Stomach smooth muscle (tissue), 2 donors: Measurements from ENCODE around the gene QSOX2.

ENCODE experiments used
- H3K27ac ChIP-seq: one replicate; pipeline ENCODE4 v1.7.0; 2013; ENCODE audit warnings: mild to moderate bottlenecking, low read length, inconsistent platforms
- H3K27me3 ChIP-seq, 2 donors: one replicate each; pipeline ENCODE4 v1.7.0; 2013; ENCODE audit warnings: low read length in 2 of 2; ENCODE audit not compliant: insufficient read depth in 2 of 2, control insufficient read depth in 1 of 2
- H3K36me3 ChIP-seq, 2 donors: one replicate each; pipeline ENCODE4 v1.7.0; 2013; ENCODE audit warnings: low read length in 2 of 2; ENCODE audit not compliant: control insufficient read depth in 2 of 2, insufficient read depth in 2 of 2
- H3K4me1 ChIP-seq: one replicate; pipeline ENCODE4 v1.7.0; 2013; ENCODE audit warnings: low read length; ENCODE audit not compliant: control insufficient read depth, insufficient read depth
- H3K4me3 ChIP-seq, 2 donors: one replicate each; pipeline ENCODE4 v1.7.0; 2013; ENCODE audit warnings: low read length in 2 of 2
- H3K9ac ChIP-seq, 2 donors: one replicate each; pipeline ENCODE4 v1.7.0; 2013; ENCODE audit warnings: low read length in 2 of 2, mild to moderate bottlenecking in 1 of 2
- H3K9me3 ChIP-seq, 2 donors: one replicate each; pipeline ENCODE4 v1.7.0; 2013; ENCODE audit warnings: low read length in 2 of 2; ENCODE audit not compliant: control insufficient read depth in 2 of 2
- donor health status: healthy.
- donor health status: Pancreatic carcinoma.

The QSOX2 gene

DNA sequence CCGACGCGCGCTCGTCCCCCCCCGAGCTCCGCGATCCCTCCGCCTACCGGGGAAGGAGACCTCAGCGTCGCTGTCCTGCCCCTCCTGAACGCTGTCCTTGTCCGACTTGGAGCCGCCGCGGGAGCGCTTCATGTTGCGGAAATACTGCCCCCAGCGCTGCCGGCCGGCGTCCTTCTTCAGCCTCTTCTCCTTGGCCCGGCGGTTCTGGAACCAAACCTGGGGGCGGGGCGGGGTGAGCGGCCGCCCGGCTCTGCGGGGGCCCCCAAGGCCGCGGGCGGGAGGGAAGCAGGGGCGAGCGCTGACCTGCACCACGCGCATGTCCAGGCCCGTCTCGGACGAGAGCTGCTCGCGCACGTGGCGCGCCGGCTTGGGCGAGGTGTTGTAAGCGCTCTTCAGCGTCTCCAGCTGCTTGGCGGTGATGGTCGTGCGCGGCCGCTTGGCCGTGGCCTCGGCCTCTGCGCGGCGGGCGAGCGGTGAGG, 47.0 kb downstream of the QSOX2 start:
- Histone ChIP-seq H3K4me1 (peaks cover 4% of the 10 kb centered on the region), H3K27me3 (peaks cover 54 to 75% of the 10 kb centered on the region in 2 donors), H3K9me3 (no peaks in the 10 kb centered on the region), H3K36me3 (no peaks in the 10 kb centered on the region), H3K9ac (no peak overlapping the region), H3K4me3 (no peak overlapping the region), H3K27ac (no peak overlapping the region)

DNA sequence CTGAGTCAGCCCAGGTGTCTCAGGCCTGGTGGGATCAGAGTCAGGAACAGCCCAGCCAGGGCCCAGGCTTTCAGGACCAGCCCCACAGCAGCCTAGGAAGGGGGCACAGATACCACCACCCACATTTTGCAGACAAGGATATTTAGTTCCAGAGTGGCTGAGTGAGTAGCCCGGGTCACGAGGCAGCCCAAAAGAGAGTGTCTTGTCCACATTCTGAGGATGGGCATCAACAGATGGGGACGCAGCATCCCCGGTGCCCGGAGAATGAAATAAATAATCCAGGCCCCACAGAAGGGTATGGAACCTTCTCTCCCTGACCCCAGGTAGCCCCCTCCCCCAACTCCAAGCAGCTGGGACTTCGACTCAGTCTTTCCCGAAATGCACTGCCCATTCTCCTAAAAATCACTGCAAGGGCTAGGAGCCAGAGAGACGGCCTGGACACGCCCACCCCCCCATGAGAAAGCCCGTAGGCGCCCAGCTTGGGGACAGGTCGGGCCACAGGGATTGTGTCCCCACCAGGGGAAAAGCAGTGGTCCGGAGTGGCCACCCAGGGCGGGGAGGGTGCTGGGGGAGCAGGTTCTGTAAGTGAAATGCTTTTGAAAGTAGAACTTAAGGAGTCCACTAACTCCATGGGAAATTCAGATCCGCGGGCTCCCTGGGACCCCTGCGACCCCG, 47.5 kb downstream of the QSOX2 start:
- H3K27me3 ChIP-seq: peaks cover 50 to 76% of the 10 kb centered on the region in 2 donors

DNA sequence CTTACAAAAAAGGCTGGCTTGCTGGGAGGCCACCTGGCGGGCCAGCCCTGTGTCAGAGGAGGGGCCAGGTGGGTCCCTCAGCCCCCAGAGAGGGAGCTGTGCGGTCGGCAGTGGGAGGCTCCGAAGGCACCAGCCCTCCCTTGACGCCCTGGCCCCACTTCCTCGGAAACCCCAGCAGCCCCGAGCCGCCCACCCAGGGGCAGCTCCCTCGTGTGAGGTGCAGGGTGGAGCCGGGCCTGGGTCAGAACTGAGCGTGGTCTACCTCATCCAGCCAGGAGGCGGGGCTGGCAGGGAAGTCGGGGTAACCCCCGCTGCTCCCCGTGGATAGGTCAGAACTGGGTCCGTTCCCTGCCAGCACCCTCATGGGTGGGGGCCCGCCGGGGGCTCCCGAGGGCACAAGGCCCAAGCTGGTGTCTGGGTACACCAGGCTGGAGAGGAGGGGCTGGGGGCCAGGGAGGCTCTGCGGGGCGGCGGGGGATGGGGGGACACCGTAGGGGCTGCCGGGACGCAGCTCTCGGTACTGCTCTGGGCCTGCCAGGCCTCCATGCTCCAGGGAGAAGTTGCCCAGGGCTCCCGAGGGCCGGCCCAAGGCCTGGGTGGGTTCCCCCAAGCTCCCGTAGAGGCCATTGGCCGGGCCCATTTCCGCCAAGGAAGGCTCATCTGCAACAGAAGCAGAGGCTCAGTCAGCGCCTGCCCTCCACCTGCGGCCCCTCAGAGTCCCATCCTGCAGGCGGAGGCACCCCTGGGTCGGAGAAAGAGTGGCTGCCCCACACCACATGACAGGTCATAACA, 48.3 kb downstream of the QSOX2 start:
- Histone ChIP-seq H3K4me3 (no peak overlapping the region), H3K27me3 (peaks cover 48 to 78% of the 10 kb centered on the region in 2 donors), H3K9me3 (no peaks in the 10 kb centered on the region), H3K9ac (no peak overlapping the region), H3K36me3 (no peaks in the 10 kb centered on the region), H3K4me1 (peaks cover 4% of the 10 kb centered on the region), H3K27ac (no peak overlapping the region)

More for the DNA sequence above, 47.5 kb downstream of the QSOX2 start:
- no peaks in the 10 kb centered on the region for H3K9me3 ChIP-seq
- H3K36me3 ChIP-seq: no peaks in the 10 kb centered on the region
- no peak overlapping the region for H3K4me3 ChIP-seq
- H3K9ac ChIP-seq: no peak overlapping the region
- peaks cover 4% of the 10 kb centered on the region for H3K4me1 ChIP-seq
- H3K27ac ChIP-seq: no peak overlapping the region

DNA sequence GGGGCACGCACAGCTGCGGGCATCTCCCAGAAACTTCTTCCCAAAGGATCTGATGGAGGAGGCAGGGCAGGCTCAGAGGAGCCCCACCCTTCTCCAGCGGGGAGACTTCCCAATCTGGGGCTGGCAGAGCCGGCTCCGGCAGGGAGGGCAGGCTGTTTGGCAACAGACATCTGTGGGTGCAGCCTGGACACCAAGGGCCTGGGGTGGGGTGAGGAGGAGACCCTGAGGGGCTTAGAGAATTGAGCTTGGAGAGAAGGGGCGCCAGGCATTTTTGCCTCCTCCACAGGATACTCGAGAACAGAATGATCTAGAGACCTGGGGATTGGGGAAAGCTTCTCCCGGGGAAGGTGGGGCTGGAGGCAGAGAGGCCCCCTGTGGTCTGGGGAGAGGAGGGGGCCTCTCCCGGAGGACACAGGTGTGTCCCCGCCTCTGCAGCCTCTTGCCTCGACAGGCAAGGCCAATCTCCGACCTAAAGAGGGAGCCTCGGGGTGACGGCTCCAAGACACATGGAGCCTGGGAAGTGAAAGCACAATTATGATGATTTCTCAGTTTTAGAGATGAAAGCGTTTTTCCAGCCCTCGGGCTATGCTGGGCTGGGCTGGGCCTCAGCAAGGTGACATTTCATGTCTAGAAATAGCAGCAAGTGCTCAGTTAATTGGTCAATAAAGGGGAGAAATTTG, 49.1 kb downstream of the QSOX2 start:
- Histone ChIP-seq H3K9me3 (no peaks in the 10 kb centered on the region), H3K36me3 (no peaks in the 10 kb centered on the region), H3K4me3 (no peak overlapping the region), H3K9ac (no peak overlapping the region), H3K27me3 (peaks cover 50 to 77% of the 10 kb centered on the region in 2 donors), H3K4me1 (peaks cover 4% of the 10 kb centered on the region), H3K27ac (no peak overlapping the region)

DNA sequence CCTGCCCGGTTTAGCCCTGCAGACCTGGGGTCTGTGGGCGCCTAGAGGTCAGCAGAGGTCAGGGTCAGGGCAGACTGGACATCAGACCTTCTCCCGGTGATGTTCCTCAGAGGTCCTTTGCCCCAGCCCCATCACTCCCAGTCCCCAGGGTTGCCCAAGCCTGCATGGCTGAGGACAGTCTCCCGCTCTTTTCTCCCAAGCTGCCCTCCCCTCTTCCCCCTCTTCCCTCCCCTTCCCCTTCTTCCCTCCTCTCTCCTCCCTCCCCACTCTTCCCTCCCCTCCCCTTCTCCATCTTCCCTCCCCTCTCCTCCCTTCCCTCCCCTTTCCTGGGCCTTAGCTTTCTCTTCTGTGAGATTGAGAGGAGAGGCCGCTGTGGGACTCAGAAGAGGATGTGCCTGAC, 51.1 kb downstream of the QSOX2 start:
- H3K27me3 ChIP-seq: peaks cover 46 to 70% of the 10 kb centered on the region in 2 donors
- peaks cover 4% of the 10 kb centered on the region for H3K4me1 ChIP-seq
- no peaks in the 10 kb centered on the region for H3K9me3 ChIP-seq

DNA sequence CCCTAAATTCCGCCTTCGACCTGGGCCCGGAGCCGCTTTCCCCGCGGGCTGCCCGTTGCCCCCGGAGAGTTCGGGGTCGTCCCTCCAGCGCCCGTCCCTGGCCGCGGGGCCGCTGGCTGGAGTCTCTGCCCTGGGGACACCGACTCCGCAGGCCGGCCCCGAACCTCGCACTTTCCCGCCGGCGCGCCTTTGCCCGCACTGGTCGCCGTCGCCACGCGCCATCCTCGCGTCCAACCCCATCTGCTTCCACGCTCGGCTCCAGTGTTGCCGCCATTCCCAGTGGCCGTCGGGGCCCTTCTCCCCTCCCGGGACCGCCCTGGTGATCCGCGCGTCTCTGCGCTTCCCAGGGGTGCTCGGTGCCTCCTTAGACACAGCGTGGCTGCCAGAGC, 51.7 kb downstream of the QSOX2 start:
- H3K27me3 ChIP-seq: peaks cover 48 to 65% of the 10 kb centered on the region in 2 donors
- H3K4me1 ChIP-seq: peaks cover 4% of the 10 kb centered on the region
- no peaks in the 10 kb centered on the region for H3K9me3 ChIP-seq
- no peaks in the 10 kb centered on the region for H3K36me3 ChIP-seq
- H3K9ac ChIP-seq: no peak overlapping the region
- H3K4me3 ChIP-seq: no peak overlapping the region
- H3K27ac ChIP-seq: no peak overlapping the region

More for the DNA sequence above, 51.1 kb downstream of the QSOX2 start:
- Histone ChIP-seq H3K9ac (no peak overlapping the region), H3K36me3 (no peaks in the 10 kb centered on the region), H3K27ac (no peak overlapping the region), H3K4me3 (no peak overlapping the region)

DNA sequence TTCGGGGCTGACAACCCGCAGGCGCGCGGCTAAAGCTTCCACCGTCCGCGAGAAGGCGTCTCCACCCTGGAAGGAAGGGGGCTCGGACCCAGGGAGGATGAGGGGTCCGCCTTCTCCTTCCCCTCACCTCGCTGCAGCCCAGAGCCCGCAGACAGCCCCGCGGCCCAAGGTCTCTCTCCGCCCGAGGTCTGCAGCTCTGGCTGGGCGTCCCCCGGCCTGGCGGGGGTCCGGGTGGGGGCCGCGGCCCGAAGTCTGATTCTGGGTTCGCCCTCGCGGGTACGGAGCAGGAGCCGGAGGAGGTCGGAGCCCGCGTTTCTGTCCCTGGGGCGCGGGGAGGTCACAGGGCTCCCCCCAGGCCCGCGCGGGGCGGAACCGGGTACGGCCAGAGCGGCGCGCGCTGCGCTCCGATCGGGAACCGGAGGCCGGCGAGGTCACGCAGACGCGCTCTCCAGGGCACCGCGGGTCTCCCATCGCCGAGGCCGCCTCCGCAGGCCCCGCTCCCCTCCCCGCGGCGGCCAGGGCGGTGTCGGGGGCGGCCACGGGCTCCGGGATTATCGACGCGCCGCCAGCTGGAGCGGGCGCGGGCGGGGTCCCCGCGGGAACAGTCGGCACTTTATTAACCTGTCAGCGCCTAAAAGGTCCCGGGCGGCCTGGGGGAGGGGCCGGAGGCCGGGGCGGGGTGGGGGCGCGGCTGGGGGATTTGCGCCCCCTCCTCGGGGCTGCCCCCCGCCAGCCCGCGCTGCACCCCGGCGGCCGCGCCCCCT, 52.3 kb downstream of the QSOX2 start:
- peaks cover 46 to 61% of the 10 kb centered on the region in 2 donors for H3K27me3 ChIP-seq

DNA sequence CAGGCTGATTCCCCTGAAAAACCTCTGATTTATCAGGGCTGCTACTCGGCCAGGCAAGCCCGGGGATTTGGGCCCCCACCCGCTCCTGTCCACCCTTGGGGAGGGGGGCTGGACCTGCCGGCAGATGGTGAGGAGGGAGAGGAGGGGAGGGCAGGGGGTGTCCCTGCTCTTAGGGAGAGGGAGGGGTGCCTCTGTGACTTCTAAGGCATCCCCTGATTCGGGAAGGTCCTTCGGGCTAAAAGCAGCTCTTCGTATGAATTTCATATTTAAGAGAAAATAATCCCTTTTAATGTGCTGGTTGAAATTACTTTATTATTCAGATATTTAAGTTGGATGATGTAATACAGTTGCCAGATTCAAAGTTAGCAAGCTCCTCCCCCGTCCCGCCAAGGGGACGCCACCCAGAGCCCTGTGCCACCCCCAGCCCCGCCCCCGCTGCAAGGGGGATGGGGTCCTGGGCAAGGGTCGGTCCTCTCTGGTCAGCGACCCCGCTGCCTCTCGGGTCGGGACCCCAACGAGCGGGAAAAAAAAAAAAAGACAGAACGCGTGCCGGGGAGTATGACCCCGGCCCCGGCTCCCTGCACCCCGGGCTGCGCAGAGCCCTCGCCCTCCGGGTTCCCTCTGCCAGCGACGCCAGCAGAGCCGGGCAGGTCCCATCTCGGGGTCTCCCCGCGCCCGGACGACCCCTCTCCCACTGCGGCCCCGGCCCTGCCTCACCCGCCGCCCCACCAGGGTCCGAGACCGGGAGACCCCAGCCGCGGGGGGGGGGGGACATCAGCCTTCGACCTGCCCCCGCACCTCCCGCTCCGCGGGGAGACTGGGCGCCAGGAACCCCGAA, 53.1 kb downstream of the QSOX2 start:
- H3K36me3 ChIP-seq: no peaks in the 10 kb centered on the region
- no peak overlapping the region for H3K4me3 ChIP-seq
- H3K9me3 ChIP-seq: no peaks in the 10 kb centered on the region
- no peaks in the 10 kb centered on the region for H3K4me1 ChIP-seq
- H3K27ac ChIP-seq: no peak overlapping the region
- H3K9ac ChIP-seq: no peak overlapping the region
- peaks cover 44 to 54% of the 10 kb centered on the region in 2 donors for H3K27me3 ChIP-seq

More for the DNA sequence above, 52.3 kb downstream of the QSOX2 start:
- H3K9ac ChIP-seq: no peak overlapping the region
- peaks cover 2% of the 10 kb centered on the region for H3K4me1 ChIP-seq
- no peak overlapping the region for H3K4me3 ChIP-seq
- no peaks in the 10 kb centered on the region for H3K36me3 ChIP-seq
- no peaks in the 10 kb centered on the region for H3K9me3 ChIP-seq
- no peak overlapping the region for H3K27ac ChIP-seq

DNA sequence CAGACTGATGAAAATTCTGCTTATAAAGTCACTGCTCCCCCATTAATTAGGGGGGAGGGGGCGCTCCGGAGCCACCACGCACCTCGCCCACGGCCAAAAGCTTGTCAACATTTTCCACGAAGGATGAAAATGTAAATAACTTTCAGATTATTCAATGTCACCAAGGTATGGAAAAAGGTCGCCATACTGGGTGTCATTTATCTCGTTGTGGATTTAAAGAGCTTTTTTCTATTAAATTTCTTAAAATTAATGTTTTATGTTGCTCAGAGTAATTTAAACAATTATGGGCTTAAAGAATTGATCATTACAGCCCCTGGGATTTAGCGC, 53.7 kb downstream of the QSOX2 start:
- Histone ChIP-seq H3K27ac (no peak overlapping the region), H3K36me3 (no peaks in the 10 kb centered on the region), H3K9ac (no peak overlapping the region), H3K9me3 (no peaks in the 10 kb centered on the region), H3K4me3 (no peak overlapping the region), H3K27me3 (peaks cover 46 to 48% of the 10 kb centered on the region in 2 donors), H3K4me1 (no peaks in the 10 kb centered on the region)
